H7 (cell line): ENCODE data around the gene PPP2R2D. TPM values are rescaled to one million over a fixed set of nuclear protein-coding genes. Genes with fewer than 3 reads are reported as not detected.
"Not testable (repeated sequence)": the region's sequence is repeated elsewhere in the genome, so short reads cannot be mapped to it uniquely, and the experiment has no call there.

ENCODE experiments used
- DNase-seq: peaks from one replicate; pipeline ENCODE4 v3.0.0; 2012
- H3K27me3 ChIP-seq: 2 replicates; pipeline ENCODE4 v1.6.0; 2011; ENCODE audit warnings: mild to moderate bottlenecking, low read length; ENCODE audit not compliant: control insufficient read depth, insufficient read depth
- H3K36me3 ChIP-seq: replicated peaks from 2 replicates; pipeline ENCODE4 v1.5.1; 2011; ENCODE audit warnings: low read length; ENCODE audit not compliant: control insufficient read depth, insufficient read depth
- H3K4me3 ChIP-seq: 2 replicates; pipeline ENCODE4 v1.5.1; 2011; ENCODE audit warnings: low read depth, mild to moderate bottlenecking, control low read depth, low read length, moderate library complexity; ENCODE audit not compliant: insufficient read depth
- total RNA-seq: library from RNA; depleted of rRNA; stranded (reverse); fragments of >200 nt; shearing (Covaris generic); gene quantifications from 2 replicates; pipeline ENCODE4 v1.2.3, GENCODE V29; 2014

The PPP2R2D gene
- total RNA-seq, 1 experiment from 2014 or later: 44.8 TPM

GRCh38 chr10:131874991-131875451, 25.8 kb upstream of the PPP2R2D start:
- no peaks in the 10 kb centered on the region for H3K36me3 ChIP-seq
- DNase-seq: peak; percentile 95
- no peak overlapping the region for H3K4me3 ChIP-seq
- no peaks in the 10 kb centered on the region for H3K27me3 ChIP-seq

- Histone ChIP-seq H3K27me3 (no peaks in the 10 kb centered on the region), H3K4me3 (no peak overlapping the region), H3K36me3 (no peaks in the 10 kb centered on the region)
- DNase-seq: no peak
These were observed 25.3 kb upstream of the PPP2R2D start for GRCh38 chr10:131875501-131875900.

- Histone ChIP-seq H3K4me3 (no peak overlapping the region), H3K27me3 (no peaks in the 10 kb centered on the region), H3K36me3 (no peaks in the 10 kb centered on the region)
- no peak for DNase-seq
These were observed 24.8 kb upstream of the PPP2R2D start for GRCh38 chr10:131876017-131876416.

DNA sequence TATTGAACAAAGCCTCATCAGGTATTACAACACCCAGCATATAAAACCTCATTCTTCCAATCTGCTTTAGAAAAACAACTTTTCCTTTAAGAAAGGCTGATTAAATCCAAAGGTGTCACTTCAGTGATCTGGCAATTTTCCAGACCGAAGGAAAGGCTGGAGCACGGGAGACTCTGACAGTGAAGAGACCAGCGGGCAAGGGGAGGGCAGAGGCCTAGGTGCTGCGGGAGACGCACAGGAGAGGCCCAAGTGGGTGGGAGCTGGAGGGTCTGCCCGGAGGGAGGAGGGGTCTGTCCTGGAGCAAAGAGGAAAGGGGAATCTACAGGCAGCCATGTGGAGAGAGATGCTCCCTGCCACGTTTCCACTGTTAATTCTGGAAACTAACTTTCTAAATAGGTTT, 24.3 kb upstream of the PPP2R2D start:
- Histone ChIP-seq H3K27me3 (no peaks in the 10 kb centered on the region), H3K36me3 (no peaks in the 10 kb centered on the region), H3K4me3 (no peak overlapping the region)
- peak; percentile 42 for DNase-seq

DNA sequence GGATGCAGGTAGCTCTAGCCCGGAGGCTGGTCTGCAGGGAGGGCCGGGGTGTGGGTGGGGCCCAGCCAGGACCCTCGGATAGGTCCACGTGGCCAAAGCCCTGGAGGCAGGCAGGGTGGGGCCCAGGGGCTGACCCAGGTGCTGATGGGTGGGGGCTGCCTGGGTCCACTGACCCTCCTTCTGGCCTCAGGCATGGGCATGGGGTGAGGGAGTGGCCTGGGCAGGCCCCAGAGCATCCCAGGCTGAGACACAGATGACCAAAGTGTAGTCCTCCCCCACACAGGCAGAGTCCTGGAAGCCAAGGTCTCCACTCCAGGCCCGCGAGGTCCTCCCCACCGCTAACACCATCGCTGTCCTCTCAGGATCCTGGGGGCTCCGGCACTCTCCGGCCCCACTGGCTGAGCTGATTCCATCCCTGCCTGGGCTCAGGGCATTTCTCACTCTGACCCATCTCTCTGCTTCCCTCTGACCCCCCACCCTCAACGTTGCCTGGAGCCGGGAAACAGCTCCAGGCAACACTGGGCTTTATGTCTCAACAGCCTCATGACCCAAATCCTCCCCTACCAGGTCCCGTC, 20.7 kb upstream of the PPP2R2D start:
- H3K36me3 ChIP-seq: no peaks in the 10 kb centered on the region
- no peak for DNase-seq
- H3K27me3 ChIP-seq: no peaks in the 10 kb centered on the region
- no peak overlapping the region for H3K4me3 ChIP-seq

- Histone ChIP-seq H3K36me3 (no peaks in the 10 kb centered on the region), H3K27me3 (no peaks in the 10 kb centered on the region), H3K4me3 (no peak overlapping the region)
- no peak for DNase-seq
These were observed 19.5 kb upstream of the PPP2R2D start for GRCh38 chr10:131881104-131881880.

DNA sequence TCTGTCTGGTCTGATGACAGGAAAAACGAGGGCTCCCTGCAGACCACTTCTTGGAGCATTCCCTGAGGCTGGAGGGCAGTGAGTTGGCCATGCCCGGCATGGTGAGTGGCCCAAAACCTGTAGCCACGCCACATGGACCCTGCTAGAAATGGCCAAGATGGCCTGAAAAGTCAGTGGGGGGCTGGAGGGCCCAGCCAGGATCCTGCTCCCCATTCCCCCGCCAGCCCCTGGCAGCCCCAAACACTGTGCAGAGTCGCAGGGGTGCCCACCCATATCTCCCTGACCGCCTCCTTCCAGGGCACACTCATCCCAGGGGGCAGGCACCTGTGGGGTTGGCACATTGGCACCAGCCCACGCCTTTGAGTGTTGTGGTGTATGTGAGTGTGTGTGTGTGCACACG, 18.7 kb upstream of the PPP2R2D start:
- no peaks in the 10 kb centered on the region for H3K27me3 ChIP-seq
- H3K4me3 ChIP-seq: no peak overlapping the region
- no peaks in the 10 kb centered on the region for H3K36me3 ChIP-seq
- no peak for DNase-seq

DNA sequence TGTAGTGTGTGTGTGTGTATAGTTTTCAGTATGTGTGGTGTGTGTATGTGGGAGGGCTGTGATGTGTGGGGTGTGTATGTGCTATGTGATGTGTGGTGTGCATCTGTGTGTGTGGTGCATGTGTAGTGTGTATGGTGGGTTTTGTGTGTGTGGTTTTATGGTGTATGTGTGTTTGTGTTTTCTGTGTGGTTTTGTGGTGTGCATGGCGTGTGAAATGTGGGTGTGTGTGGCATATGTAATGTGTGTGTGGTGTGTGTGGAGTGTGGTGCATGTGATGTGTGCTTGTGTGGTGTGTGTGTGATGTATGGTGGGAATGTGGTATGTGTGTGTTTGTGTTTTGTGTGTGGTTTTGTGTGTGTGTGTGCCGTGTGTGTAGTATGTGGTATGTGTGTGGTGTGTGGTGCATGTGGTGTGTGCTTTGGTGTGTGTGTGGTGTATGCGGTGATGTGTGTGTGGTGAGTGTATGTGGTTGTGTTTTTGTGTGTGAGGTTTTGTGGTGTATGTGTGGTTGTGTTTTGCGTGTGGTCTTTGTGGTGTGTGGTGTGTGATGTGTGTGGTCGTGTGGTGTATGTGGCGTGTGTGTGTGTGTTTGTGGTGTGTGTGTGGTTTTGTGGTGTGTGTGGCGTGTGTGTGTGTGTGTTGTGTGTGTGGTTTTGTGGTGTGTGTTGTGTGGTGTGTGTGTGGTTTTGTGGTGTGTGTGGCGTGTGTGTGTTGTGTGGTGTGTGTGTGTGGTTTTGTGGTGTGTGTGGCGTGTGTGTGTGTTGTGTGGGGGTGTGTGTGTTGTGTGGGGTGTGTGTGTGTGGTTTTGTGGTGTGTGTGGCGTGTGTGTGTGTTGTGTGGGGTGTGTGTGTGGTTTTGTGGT, 18.0 kb upstream of the PPP2R2D start:
- H3K4me3 ChIP-seq: no peak overlapping the region
- no peak for DNase-seq
- no peaks in the 10 kb centered on the region for H3K36me3 ChIP-seq
- H3K27me3 ChIP-seq: no peaks in the 10 kb centered on the region

GRCh38 chr10:131883621-131884393, 17.0 kb upstream of the PPP2R2D start:
- not testable (repeated sequence) for H3K4me3 ChIP-seq, H3K27me3 ChIP-seq, H3K36me3 ChIP-seq
- peak; percentile 50 for DNase-seq

DNA sequence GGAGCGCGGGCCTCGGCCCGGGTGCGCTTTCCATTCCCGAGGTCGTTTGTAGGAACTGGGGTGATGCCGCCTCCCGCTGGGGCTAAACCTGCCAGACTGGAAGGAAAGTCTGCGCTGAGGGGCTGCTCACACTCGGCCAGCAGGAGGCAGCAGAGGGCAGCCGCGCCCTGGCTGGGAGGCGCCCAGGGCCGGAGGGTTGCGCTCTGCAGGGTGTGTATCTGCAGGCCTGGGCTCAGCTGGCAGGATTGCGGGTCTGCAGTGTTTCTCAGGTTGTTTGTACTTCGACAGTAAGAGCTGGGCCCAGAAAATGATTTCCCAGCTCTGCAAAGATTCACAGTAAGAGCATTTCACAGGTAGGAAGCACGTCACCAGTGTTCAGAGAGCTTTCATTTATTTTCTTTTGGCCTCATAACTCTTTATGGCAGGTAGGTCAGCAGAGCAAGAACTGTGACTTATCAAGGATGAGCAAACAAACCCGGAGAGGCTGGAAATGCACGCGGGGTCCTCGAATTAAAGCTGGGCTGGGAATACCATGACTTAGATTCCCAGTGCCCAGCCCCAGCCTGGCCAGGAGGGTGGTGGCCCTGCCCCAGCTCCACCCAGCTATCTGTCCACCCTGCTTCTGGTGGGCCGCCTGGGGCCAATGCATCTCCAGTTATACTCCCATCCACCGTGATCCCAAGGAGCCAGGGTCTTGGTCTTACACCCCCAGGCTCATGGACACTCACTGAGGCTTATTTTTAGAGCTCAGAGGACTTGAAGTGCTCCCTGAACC, 15.2 kb upstream of the PPP2R2D start:
- peak; percentile 96 for DNase-seq
- no peaks in the 10 kb centered on the region for H3K36me3 ChIP-seq
- no peaks in the 10 kb centered on the region for H3K27me3 ChIP-seq
- H3K4me3 ChIP-seq: no peak overlapping the region

- no peaks in the 10 kb centered on the region for H3K27me3 ChIP-seq
- DNase-seq: peak; percentile 43
- no peak overlapping the region for H3K4me3 ChIP-seq
- H3K36me3 ChIP-seq: no peaks in the 10 kb centered on the region
These were observed 14.6 kb upstream of the PPP2R2D start for GRCh38 chr10:131886237-131886636.

DNA sequence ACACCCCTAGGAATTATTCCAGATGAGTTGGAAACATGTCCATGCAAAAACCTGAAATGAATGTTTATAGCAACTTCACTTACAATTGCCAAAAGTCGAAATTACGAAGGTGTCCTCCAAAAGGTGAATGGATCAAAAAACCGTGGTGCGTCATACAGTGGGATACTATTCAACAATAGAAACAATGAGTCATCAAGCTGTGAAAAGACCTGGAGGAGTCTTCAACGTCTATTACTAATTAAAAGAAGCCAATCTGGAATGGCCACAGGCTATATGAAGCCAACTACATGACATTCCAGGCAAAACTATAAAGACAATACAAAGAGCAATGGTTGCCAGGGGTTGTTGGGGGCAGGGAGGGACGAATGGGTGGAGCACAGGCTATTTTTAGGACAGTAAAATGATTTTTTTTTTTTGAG, 12.6 kb upstream of the PPP2R2D start:
- Histone ChIP-seq H3K36me3 (no peaks in the 10 kb centered on the region), H3K4me3 (no peak overlapping the region), H3K27me3 (no peaks in the 10 kb centered on the region)
- no peak for DNase-seq

GRCh38 chr10:131889755-131890154, 11.1 kb upstream of the PPP2R2D start:
- DNase-seq: peak; percentile 32
- Histone ChIP-seq H3K36me3 (no peaks in the 10 kb centered on the region), H3K27me3 (no peaks in the 10 kb centered on the region), H3K4me3 (no peak overlapping the region)
